IMR-90 (cell line): Measurements from ENCODE around the gene DNAJC27. TPM values are rescaled to one million over a fixed set of nuclear protein-coding genes. Genes with fewer than 3 reads are reported as not detected.

Source experiments
- ATAC-seq: fragments of 200-7000 bp; cut with Tn5 transposase; 2 replicates; pipeline ENCODE4 v1.9.1; 2020; ENCODE audit warnings: low read depth, mild to moderate bottlenecking, moderate library complexity
- BruUV-seq: library from RNA; stranded (reverse); fragments of 400-500 nt; replicated peaks from 2 replicates; lab custom pipeline; 2021; lab: Mats Ljungman, UMichigan
- CTCF ChIA-PET: fragments of 300-600 bp; formaldehyde crosslinking; extraction: SDS; loops from one replicate; lab custom pipeline; 2021; ENCODE audit warnings: antibody characterized with exemption; lab: Yijun Ruan, JAX
- POLR2A ChIA-PET: fragments of 300-600 bp; sonication (Branson Sonifier 250); formaldehyde crosslinking; loops from one replicate; lab custom pipeline; 2022; ENCODE audit warnings: antibody characterized with exemption; ENCODE audit not compliant: unreplicated experiment; lab: Charles Lee
- DNase-seq: peaks from one replicate; pipeline ENCODE4 v3.0.0; 2013
- H2AFZ ChIP-seq: replicated peaks from 2 replicates; pipeline ENCODE3; 2013; ENCODE audit warnings: low read length, mild to moderate bottlenecking; ENCODE audit not compliant: poor library complexity
- H2AK5ac ChIP-seq: 2 replicates; pipeline ENCODE4 v1.6.1; 2013; ENCODE audit warnings: low read depth, low read length, inconsistent platforms
- H2AK9ac ChIP-seq: replicated peaks from 2 replicates; pipeline ENCODE3; 2013; ENCODE audit warnings: mild to moderate bottlenecking, low read depth, low read length, moderate library complexity; ENCODE audit not compliant: poor library complexity
- H2BK120ac ChIP-seq: 2 replicates; pipeline ENCODE4 v1.6.1; 2013; ENCODE audit warnings: low read depth, low read length, inconsistent platforms
- H2BK15ac ChIP-seq: 3 replicates; pipeline ENCODE4 v1.6.1; 2013; ENCODE audit warnings: low read depth, low read length, inconsistent platforms
- H2BK20ac ChIP-seq: 2 replicates; pipeline ENCODE4 v1.6.1; 2013; ENCODE audit warnings: low read depth, mild to moderate bottlenecking, inconsistent platforms, low read length, moderate library complexity
- H2BK5ac ChIP-seq: 2 replicates; pipeline ENCODE4 v1.6.1; 2013; ENCODE audit warnings: mild to moderate bottlenecking, low read depth, low read length, inconsistent platforms; ENCODE audit not compliant: poor library complexity, severe bottlenecking
- H3K14ac ChIP-seq: replicated peaks from 2 replicates; pipeline ENCODE4 v1.6.1; 2013; ENCODE audit warnings: low read depth, low read length, inconsistent platforms
- H3K18ac ChIP-seq: 2 replicates; pipeline ENCODE4 v1.6.1; 2013; ENCODE audit warnings: low read depth, low read length, control low read depth
- H3K23ac ChIP-seq: 2 replicates; pipeline ENCODE4 v1.6.1; 2013; ENCODE audit warnings: low read depth, low read length, inconsistent platforms
- H3K27ac ChIP-seq: 2 replicates; pipeline ENCODE4 v1.5.1; 2013; ENCODE audit warnings: mild to moderate bottlenecking, control low read depth, low read length; ENCODE audit not compliant: insufficient read depth
- H3K27me3 ChIP-seq: 2 replicates; pipeline ENCODE4 v1.6.1; 2013; ENCODE audit warnings: low read length; ENCODE audit not compliant: control insufficient read depth, insufficient read depth
- H3K36me3 ChIP-seq: 2 replicates; pipeline ENCODE4 v1.6.1; 2013; ENCODE audit warnings: low read length, mixed read lengths; ENCODE audit not compliant: control insufficient read depth, insufficient read depth
- H3K4ac ChIP-seq: 2 replicates; pipeline ENCODE4 v1.6.1; 2013; ENCODE audit warnings: low read depth, low read length, inconsistent platforms
- H3K4me1 ChIP-seq: 2 replicates; pipeline ENCODE4 v1.6.1; 2013; ENCODE audit warnings: low read length, mixed read lengths; ENCODE audit not compliant: control insufficient read depth, insufficient read depth
- H3K4me2 ChIP-seq: 2 replicates; pipeline ENCODE4 v1.6.1; 2013; ENCODE audit warnings: low read depth, mild to moderate bottlenecking, control low read depth, low read length, moderate library complexity
- H3K4me3 ChIP-seq: 2 replicates; pipeline ENCODE4 v1.5.1; 2013; ENCODE audit warnings: low read depth, mild to moderate bottlenecking, control low read depth, low read length, moderate library complexity; ENCODE audit not compliant: insufficient read depth
- H3K56ac ChIP-seq: 2 replicates; pipeline ENCODE4 v1.6.1; 2013; ENCODE audit warnings: low read length, inconsistent platforms; ENCODE audit not compliant: insufficient read depth; ENCODE audit errors: extremely low read depth
- H3K79me1 ChIP-seq, 2 experiments: 2 replicates each; pipeline ENCODE4 v1.6.1; 2013; ENCODE audit warnings: low read length in 2 of 2, inconsistent platforms in 1 of 2, low read depth in 1 of 2
- H3K9ac ChIP-seq: 2 replicates; pipeline ENCODE4 v1.6.1; 2013; ENCODE audit warnings: low read depth, low read length, control low read depth
- H3K9me1 ChIP-seq: 2 replicates; pipeline ENCODE4 v1.6.1; 2013; ENCODE audit warnings: low read length, inconsistent platforms; ENCODE audit not compliant: insufficient read depth
- H3K9me3 ChIP-seq: 2 replicates; pipeline ENCODE4 v1.6.1; 2013; ENCODE audit warnings: low read length; ENCODE audit not compliant: control insufficient read depth, insufficient read depth
- H4K20me1 ChIP-seq: 2 replicates; pipeline ENCODE4 v1.6.1; 2013; ENCODE audit warnings: low read length, inconsistent platforms; ENCODE audit not compliant: insufficient read depth
- H4K5ac ChIP-seq: 2 replicates; pipeline ENCODE4 v1.6.1; 2013; ENCODE audit warnings: mild to moderate bottlenecking, low read depth, low read length, control low read depth
- H4K8ac ChIP-seq, 2 experiments: 2 replicates each; pipeline ENCODE4 v1.6.1; 2013; ENCODE audit warnings: low read depth in 2 of 2, low read length in 2 of 2, control low read depth in 1 of 2, inconsistent platforms in 1 of 2
- H4K91ac ChIP-seq: 2 replicates; pipeline ENCODE4 v1.6.1; 2013; ENCODE audit warnings: low read depth, low read length, inconsistent platforms; ENCODE audit not compliant: insufficient read depth
- CEBPB ChIP-seq: IDR thresholded peaks from 2 replicates; pipeline ENCODE4 v1.6.1; 2012; ENCODE audit warnings: low read depth, low read length, improper control_type of control experiment
- CHD1 ChIP-seq: IDR thresholded peaks from 2 replicates; pipeline ENCODE4 v1.6.1; 2012; ENCODE audit warnings: low read depth, low read length, improper control_type of control experiment
- CTCF ChIP-seq: conservative IDR thresholded peaks from 2 replicates; pipeline ENCODE4 v1.5.1; 2012; ENCODE audit warnings: mild to moderate bottlenecking, low read depth, low read length, improper control_type of control experiment
- ELK1 ChIP-seq: fragments of 150-350 bp; IDR thresholded peaks from 2 replicates; pipeline ENCODE4 v1.6.1; 2016; ENCODE audit warnings: low read depth, mild to moderate bottlenecking, low read length, moderate library complexity, borderline replicate concordance
- FOS ChIP-seq: fragments of 150-350 bp; IDR thresholded peaks from 2 replicates; pipeline ENCODE4 v1.6.1; 2016; ENCODE audit warnings: low read depth, low read length
- MAFK ChIP-seq: IDR thresholded peaks from 2 replicates; pipeline ENCODE4 v1.6.1; 2012; ENCODE audit warnings: low read depth, low read length, improper control_type of control experiment
- MAZ ChIP-seq: IDR thresholded peaks from 2 replicates; pipeline ENCODE4 v1.6.1; 2012; ENCODE audit warnings: low read depth, mild to moderate bottlenecking, low read length, improper control_type of control experiment, moderate library complexity, borderline replicate concordance
- MXI1 ChIP-seq: IDR thresholded peaks from 2 replicates; pipeline ENCODE4 v1.6.1; 2012; ENCODE audit warnings: low read depth, mild to moderate bottlenecking, low read length, moderate library complexity, borderline replicate concordance
- NFE2L2 ChIP-seq: fragments of 150-350 bp; IDR thresholded peaks from 2 replicates; pipeline ENCODE4 v1.6.1; 2016; ENCODE audit warnings: low read depth, mild to moderate bottlenecking, low read length
- POLR2A ChIP-seq: IDR thresholded peaks from 2 replicates; pipeline ENCODE4 v1.6.1; 2012; ENCODE audit warnings: mild to moderate bottlenecking, low read depth, low read length
- RAD21 ChIP-seq: IDR thresholded peaks from 2 replicates; pipeline ENCODE4 v1.6.1; 2012; ENCODE audit warnings: low read length, improper control_type of control experiment
- RCOR1 ChIP-seq: IDR thresholded peaks from 2 replicates; pipeline ENCODE4 v1.6.1; 2012; ENCODE audit warnings: mild to moderate bottlenecking, low read length, improper control_type of control experiment; ENCODE audit not compliant: insufficient replicate concordance
- SMC3 ChIP-seq: fragments of 150-350 bp; IDR thresholded peaks from 2 replicates; pipeline ENCODE4 v1.6.1; 2016; ENCODE audit warnings: low read depth, mild to moderate bottlenecking, antibody characterized with exemption, low read length, moderate library complexity
- USF2 ChIP-seq: fragments of 150-350 bp; IDR thresholded peaks from 2 replicates; pipeline ENCODE4 v1.6.1; 2017; ENCODE audit warnings: mild to moderate bottlenecking, antibody characterized with exemption, low read length, low read depth
- WGBS, 2 experiments: methylation state at CpG; one replicate each; pipeline versions ENCODE4 v1.1.5 to v1.1.7; 2013; ENCODE audit warnings: missing lambda C conversion rate in 2 of 2; ENCODE audit not compliant: insufficient read length in 1 of 2; ENCODE audit errors: extremely low coverage in 2 of 2; 5-methylcytosine and 5-hydroxymethylcytosine counted together
- dilution Hi-C: fragments of 300-500 bp; cut with HindIII; formaldehyde crosslinking; loops from one replicate; pipeline ENCODE4 v1.14.3; 2018; ENCODE audit warnings: low sequenced_read_pairs; ENCODE audit not compliant: unreplicated experiment
- in situ Hi-C: fragments of 300-500 bp; cut with MboI; formaldehyde crosslinking; loops from 3 replicates; pipeline ENCODE4 v1.14.3; 2019; ENCODE audit warnings: low sequenced_read_pairs, inconsistent platforms, mixed read lengths
- intact Hi-C: fragments of 100-400 bp; cut with micrococcal nuclease; formaldehyde crosslinking; loops from 2 replicates; pipeline ENCODE4 v1.10.0; 2022
- polyA plus RNA-seq, 3 experiments: library from polyadenylated mRNA; depleted of rRNA; stranded (reverse); fragments of >200 nt; gene quantifications; 2 replicates each; pipeline ENCODE4 v1.2.3, GENCODE V29; 2012; ENCODE audit warnings: low replicate concordance in 1 of 3
- total RNA-seq: library from RNA; depleted of rRNA; stranded (reverse); fragments of >200 nt; gene quantifications from 2 replicates; pipeline ENCODE4 v1.2.3, GENCODE V29; 2012

DNAJC27 gene
- total and polyA plus RNA-seq, 2 of the 4 experiments (the other 2 are of a cell fraction) = 1.6 to 2.0 TPM

- Histone ChIP-seq H3K9ac (no peak overlapping the region), H2BK15ac (no peak overlapping the region), H3K9me1 (peaks cover 5% of the 10 kb centered on the region; the same call in 1 of the 2 replicates), H2BK20ac (no peak overlapping the region), H3K18ac (no peak overlapping the region), H3K23ac (no peak overlapping the region), H2BK5ac (no peak overlapping the region), H2AK9ac (no peak overlapping the region), H4K5ac (no peak overlapping the region), H3K56ac (no peak overlapping the region), H2AK5ac (no peak overlapping the region), H3K4ac (no peak overlapping the region), H4K91ac (no peak overlapping the region), H3K36me3 (peaks cover 6% of the 10 kb centered on the region), H4K8ac (no peak overlapping the region), H3K14ac (no peak overlapping the region), H4K20me1 (no peaks in the 10 kb centered on the region; the same call in 1 of the 2 replicates), H3K79me1 (peaks cover 9 to 44% of the 10 kb centered on the region in 2 experiments; a peak in 3 of 4 replicates), H3K4me2 (no peak overlapping the region), H3K27me3 (no peaks in the 10 kb centered on the region), H2AFZ (no peak overlapping the region), H2BK120ac (no peak overlapping the region), H3K9me3 (peaks cover 5% of the 10 kb centered on the region), H3K4me3 (no peak overlapping the region), H3K27ac (no peak overlapping the region), H3K4me1 (no peaks in the 10 kb centered on the region)
- ChIA-PET POLR2A (no interaction called here), CTCF (no interaction called here)
- 100% methylated on average over 3 of the region's 6 CpGs; no CpG with 5 or more reads in 1 of the 2 experiments for WGBS, 2 experiments
- in situ Hi-C loops (no loop called here), intact Hi-C loops (no loop called here), dilution Hi-C loops (no loop called here)
- BruUV-seq = no TSS peak
- TF ChIP-seq POLR2A (no peak), MAFK (no peak), MAZ (no peak), FOS (no peak), SMC3 (no peak), MXI1 (no peak), USF2 (no peak), CEBPB (no peak), ELK1 (no peak), NFE2L2 (no peak), CHD1 (no peak), CTCF (no peak), RCOR1 (no peak), RAD21 (no peak)
- ATAC-seq = no peak
- DNase-seq = no peak
These were observed 65.3 kb downstream of the DNAJC27 start for GRCh38 chr2:24906466-24906865.
